ENCODE data around the gene CAMK4.
"Not testable (repeated sequence)": the region's sequence is repeated elsewhere in the genome, so short reads cannot be mapped to it uniquely, and the experiment has no call there.

CAMK4 gene

GRCh38 chr5:111347021-111347420, 122.8 kb downstream of the CAMK4 start:
- no peak overlapping the region for H3K4me3 ChIP-seq (ENCODE audit: low read depth, low read length)
- TF ChIP-seq CTCF (IDR thresholded peaks at IDR 0.05; ENCODE audit: control insufficient read depth, extremely low read depth, insufficient read depth): no peak
- no peak for DNase-seq (ENCODE audit: low read depth)

GRCh38 chr5:111348661-111349329, 124.6 kb downstream of the CAMK4 start:
- TF ChIP-seq CTCF (IDR thresholded peaks at IDR 0.05; ENCODE audit: control insufficient read depth, extremely low read depth, insufficient read depth): no peak
- H3K4me3 ChIP-seq (ENCODE audit: low read depth, low read length): no peak overlapping the region
- no peak for DNase-seq (ENCODE audit: low read depth)

GRCh38 chr5:111349429-111349828, 125.2 kb downstream of the CAMK4 start:
- no peak for TF ChIP-seq CTCF (IDR thresholded peaks at IDR 0.05; ENCODE audit: control insufficient read depth, extremely low read depth, insufficient read depth)
- H3K4me3 ChIP-seq (ENCODE audit: low read depth, low read length): no peak overlapping the region
- no peak for DNase-seq (ENCODE audit: low read depth)

GRCh38 chr5:111353035-111353434, 128.9 kb downstream of the CAMK4 start:
- TF ChIP-seq CTCF (IDR thresholded peaks at IDR 0.05; ENCODE audit: control insufficient read depth, extremely low read depth, insufficient read depth): no peak

DNA sequence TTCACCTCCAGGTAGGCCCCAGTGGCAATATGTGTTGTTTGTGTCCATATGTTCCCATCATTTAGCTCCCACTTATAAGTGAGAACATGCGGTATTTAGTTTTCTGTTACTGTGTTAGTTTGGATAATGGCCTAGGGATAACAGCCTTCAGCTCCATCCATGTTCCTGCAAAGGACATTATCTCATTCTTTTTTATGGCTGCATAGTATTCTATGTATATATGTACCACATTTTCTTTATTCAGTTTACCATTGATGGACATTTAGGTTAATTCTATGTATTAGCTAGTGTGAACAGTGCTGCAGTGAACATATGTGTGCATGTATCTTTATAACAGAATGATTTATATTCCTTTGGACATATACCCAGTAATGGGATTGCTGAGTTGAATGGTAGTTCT, 134.5 kb downstream of the CAMK4 start:
- not testable (repeated sequence) for DNase-seq (ENCODE audit: low read depth); H3K4me3 ChIP-seq (ENCODE audit: low read depth, low read length)

More at GRCh38 chr5:111353035-111353434, 128.9 kb downstream of the CAMK4 start:
- no peak overlapping the region for H3K4me3 ChIP-seq (ENCODE audit: low read depth, low read length)
- DNase-seq (ENCODE audit: low read depth): no peak

- TF ChIP-seq CTCF (IDR thresholded peaks at IDR 0.05; ENCODE audit: control insufficient read depth, extremely low read depth, insufficient read depth): no peak
These were observed 136.0 kb downstream of the CAMK4 start for GRCh38 chr5:111360173-111360572.

GRCh38 chr5:111364992-111365391, 140.8 kb downstream of the CAMK4 start:
- no peak for TF ChIP-seq CTCF (IDR thresholded peaks at IDR 0.05; ENCODE audit: control insufficient read depth, extremely low read depth, insufficient read depth)
- no peak for DNase-seq (ENCODE audit: low read depth)
- H3K4me3 ChIP-seq (ENCODE audit: low read depth, low read length): no peak overlapping the region

More at GRCh38 chr5:111360173-111360572, 136.0 kb downstream of the CAMK4 start:
- H3K4me3 ChIP-seq (ENCODE audit: low read depth, low read length): no peak overlapping the region
- no peak for DNase-seq (ENCODE audit: low read depth)

All from LNCaP clone FGC (cell line).